ENCODE measurements around the gene GBA3. TPM values are rescaled to one million over a fixed set of nuclear protein-coding genes. Genes with fewer than 3 reads are reported as not detected.

The GBA3 gene
- total and polyA plus RNA-seq, 2 of the 8 experiments (the other 6 are each of a cell fraction or from before 2014, with no cell fraction given): not detected

- WGBS, 2 experiments (ENCODE audit: extremely low coverage in 1 of 2, insufficient coverage in 1 of 2, insufficient read length in 1 of 2, insufficient replicate concordance in 2 of 2, low coverage in 1 of 2, low lambda C conversion rate in 2 of 2, missing lambda C conversion rate in 1 of 2): 95% methylated on average over 6 of the region's 6 CpGs; no CpG with 5 or more reads in 1 of the 2 experiments
- no peak overlapping the region for H3K9ac ChIP-seq (replicated peaks in 1 of 4; ENCODE audit: extremely low read depth in 1 of 4, low read depth in 3 of 4, low read length in 3 of 4)
- H2BK12ac ChIP-seq (ENCODE audit: low read depth, low read length): no peak overlapping the region
- no peak overlapping the region for H2BK20ac ChIP-seq (ENCODE audit: low read length)
- no peak overlapping the region for H3K18ac ChIP-seq (ENCODE audit: extremely low read depth, low read length)
- no peak overlapping the region for H3K56ac ChIP-seq (replicated peaks; ENCODE audit: insufficient read length, low read depth, low read length)
- no peak overlapping the region for H3K23ac ChIP-seq (ENCODE audit: insufficient read length)
- no peak overlapping the region for H2BK5ac ChIP-seq (ENCODE audit: low read depth, low read length)
- no peak overlapping the region for H2AFZ ChIP-seq (ENCODE audit: low read length)
- H4K20me1 ChIP-seq (replicated peaks in 1 of 2; ENCODE audit: control insufficient read depth in 1 of 2, insufficient read depth in 2 of 2, low read length in 2 of 2): no peaks in the 10 kb centered on the region
- H3K4me2 ChIP-seq (ENCODE audit: insufficient read depth in 1 of 2, low read depth in 2 of 2, low read length in 2 of 2): no peak overlapping the region
- ChIA-PET POLR2A (ENCODE audit: partially characterized antibody) (no interaction called here), CTCF (ENCODE audit: partially characterized antibody) (no interaction called here)
- H4K8ac ChIP-seq (ENCODE audit: extremely low read depth, insufficient read depth, low read length): no peak overlapping the region
- H4K91ac ChIP-seq (replicated peaks; ENCODE audit: insufficient read length, low read length): no peak overlapping the region
- H2BK15ac ChIP-seq (ENCODE audit: low read length): no peak overlapping the region
- no peaks in the 10 kb centered on the region for H3K27me3 ChIP-seq (replicated peaks in 1 of 4; ENCODE audit: control insufficient read depth in 3 of 4, extremely low read depth in 1 of 4, insufficient read depth in 3 of 4, low read length in 3 of 4)
- no peaks in the 10 kb centered on the region for H3K79me1 ChIP-seq (ENCODE audit: low read depth, low read length)
- no peak overlapping the region for H4K5ac ChIP-seq (ENCODE audit: insufficient read length, low read depth, low read length)
- H3K14ac ChIP-seq (ENCODE audit: insufficient read length): no peak overlapping the region
- H2AK5ac ChIP-seq (ENCODE audit: low read depth, low read length): no peak overlapping the region; the same call in 1 of the 2 replicates
- no peak overlapping the region for H2BK120ac ChIP-seq (replicated peaks; ENCODE audit: low read depth, low read length)
- H3K4me1 ChIP-seq (replicated peaks in 1 of 4; ENCODE audit: control insufficient read depth in 3 of 4, insufficient read depth in 4 of 4, low read length in 3 of 4): no peaks in the 10 kb centered on the region
- H3K27ac ChIP-seq (ENCODE audit: low read depth, low read length): no peak overlapping the region
- no peak overlapping the region for H3K4me3 ChIP-seq (ENCODE audit: extremely low read depth in 1 of 4, insufficient read depth in 2 of 4, low read depth in 3 of 4, low read length in 4 of 4)
- no peaks in the 10 kb centered on the region for H3K36me3 ChIP-seq (ENCODE audit: control insufficient read depth in 2 of 4, insufficient read depth in 4 of 4, low read length in 3 of 4)
- H3K79me2 ChIP-seq (ENCODE audit: control insufficient read depth in 1 of 2, insufficient read depth in 2 of 2, low read length in 2 of 2): no peaks in the 10 kb centered on the region
- TF ChIP-seq CREB1 (IDR thresholded peaks at IDR 0.05): no peak
- TF ChIP-seq BCL11A (IDR thresholded peaks at IDR 0.05; ENCODE audit: low read depth in 2 of 2, low read length in 2 of 2): no peak
- TF ChIP-seq ZNF274 (IDR thresholded peaks at IDR 0.05; ENCODE audit: borderline replicate concordance, extremely low read depth, low read length): no peak
- no peak for TF ChIP-seq TAF1 (IDR thresholded peaks at IDR 0.05; ENCODE audit: low read depth, low read length)
- no peak for TF ChIP-seq RFX5 (IDR thresholded peaks at IDR 0.05; ENCODE audit: borderline replicate concordance, low read depth, low read length)
- H3K23me2 ChIP-seq (ENCODE audit: low read depth, low read length): no peaks in the 10 kb centered on the region; the same call in 1 of the 2 replicates
- no peaks in the 10 kb centered on the region for H3K9me3 ChIP-seq (ENCODE audit: insufficient read depth in 2 of 2, low read depth in 1 of 2, low read length in 1 of 2)
- FAIRE-seq (no peak), DNase-seq (ENCODE audit: low read depth in 1 of 2, low spot score in 2 of 2) (no peak)
- H3K4ac ChIP-seq (replicated peaks; ENCODE audit: insufficient read length, low read depth, low read length): no peak overlapping the region
Observed at GRCh38 chr4:22824091-22824490, 131.4 kb downstream of the GBA3 start.
